Bronchial epithelial cell (primary cell): Measurements from ENCODE around the gene NOTUM. TPM values are rescaled to one million over a fixed set of nuclear protein-coding genes. Genes with fewer than 3 reads are reported as not detected.

Experiments used
- DNase-seq: peaks from one replicate; pipeline ENCODE4 v3.0.0-alpha.2; 2010; ENCODE audit warnings: low read depth
- FAIRE-seq: peaks from 2 replicates; lab custom pipeline; 2011; peaks lifted over from hg19 to GRCh38; lab: Jason Lieb, UNC
- H3K27me3 ChIP-seq: 2 replicates; pipeline ENCODE4 v1.5.1; 2011; ENCODE audit warnings: low read length; ENCODE audit not compliant: control insufficient read depth, insufficient read depth
- H3K36me3 ChIP-seq: 2 replicates; pipeline ENCODE4 v1.5.1; 2011; ENCODE audit warnings: low read length; ENCODE audit not compliant: control insufficient read depth, insufficient read depth
- H3K4me3 ChIP-seq: 2 replicates; pipeline ENCODE4 v1.5.1; 2011; ENCODE audit warnings: mild to moderate bottlenecking, low read depth, low read length, control low read depth
- total RNA-seq: library from RNA; depleted of rRNA; stranded (reverse); fragments of >200 nt; gene quantifications from 2 replicates; pipeline ENCODE4 v1.2.1, GENCODE V29; 2014
- TF ChIP-seq, protein P1 (sequence below): IDR thresholded peaks from 2 replicates; pipeline ENCODE4 v1.5.1; 2011; ENCODE audit warnings: mild to moderate bottlenecking, moderate library complexity, low read length, control low read depth, inconsistent platforms; ENCODE audit not compliant: insufficient read depth, severe bottlenecking

Gene NOTUM
- total RNA-seq, 1 donor from 2014 or later = not detected

DNA sequence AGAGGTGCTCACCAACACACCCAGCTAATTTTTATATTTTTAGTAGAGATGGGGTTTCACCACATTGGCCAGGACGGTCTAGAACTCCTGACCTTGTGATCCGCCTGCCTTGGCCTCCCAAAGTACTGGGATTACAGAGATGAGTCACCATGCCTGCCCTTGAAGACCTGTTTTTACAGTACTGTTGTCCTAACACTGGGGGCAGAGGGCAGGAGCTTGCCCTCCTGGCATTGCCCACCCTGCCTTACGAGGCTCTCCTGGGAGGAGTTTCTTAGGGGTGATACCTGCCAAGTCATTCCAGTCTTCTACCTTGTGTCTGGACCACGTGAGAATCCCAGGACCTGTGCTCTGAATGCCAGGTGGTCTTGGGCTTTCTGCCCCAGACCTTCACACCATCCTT is 19.1 kb upstream of the NOTUM start:
- no peak for FAIRE-seq

DNA sequence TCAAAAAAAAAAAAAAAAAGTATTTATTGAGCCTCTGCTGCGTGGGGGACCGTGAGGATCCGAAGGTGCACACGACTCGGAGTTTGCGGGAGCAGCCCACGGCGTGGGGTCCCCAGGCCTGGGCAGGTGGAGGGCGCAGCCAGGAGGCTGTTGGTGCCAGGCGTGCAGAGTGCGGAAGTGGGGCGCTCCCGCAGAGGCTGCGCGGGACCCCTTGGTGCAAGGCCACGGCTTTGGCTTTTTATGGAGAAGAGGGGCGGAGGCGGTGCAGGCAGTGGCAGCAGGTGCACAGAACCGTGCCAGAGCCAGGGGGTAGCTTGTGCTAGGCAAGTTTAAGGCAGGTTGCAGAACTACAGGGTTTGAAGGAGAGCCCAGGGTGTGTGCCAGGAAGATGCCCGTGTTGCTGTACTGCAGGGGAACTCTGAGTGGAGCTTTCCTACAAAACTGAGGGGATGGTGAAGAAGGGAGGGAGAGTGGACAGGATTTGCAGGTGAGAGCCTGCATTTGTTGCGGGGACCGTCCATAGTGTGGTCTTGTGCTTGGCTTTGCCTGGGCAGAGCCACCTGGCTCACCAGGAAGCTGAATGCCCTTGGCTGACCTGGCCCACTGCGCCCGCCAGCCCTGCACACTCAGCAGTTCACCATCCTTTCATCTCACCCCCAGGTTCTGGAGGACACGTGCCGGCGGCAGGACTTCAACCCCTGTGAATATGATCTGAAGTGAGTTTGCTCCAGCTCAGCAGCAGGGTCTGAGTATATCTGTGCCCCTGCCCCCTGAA is 17.7 kb upstream of the NOTUM start:
- TF ChIP-seq, protein P1, sequence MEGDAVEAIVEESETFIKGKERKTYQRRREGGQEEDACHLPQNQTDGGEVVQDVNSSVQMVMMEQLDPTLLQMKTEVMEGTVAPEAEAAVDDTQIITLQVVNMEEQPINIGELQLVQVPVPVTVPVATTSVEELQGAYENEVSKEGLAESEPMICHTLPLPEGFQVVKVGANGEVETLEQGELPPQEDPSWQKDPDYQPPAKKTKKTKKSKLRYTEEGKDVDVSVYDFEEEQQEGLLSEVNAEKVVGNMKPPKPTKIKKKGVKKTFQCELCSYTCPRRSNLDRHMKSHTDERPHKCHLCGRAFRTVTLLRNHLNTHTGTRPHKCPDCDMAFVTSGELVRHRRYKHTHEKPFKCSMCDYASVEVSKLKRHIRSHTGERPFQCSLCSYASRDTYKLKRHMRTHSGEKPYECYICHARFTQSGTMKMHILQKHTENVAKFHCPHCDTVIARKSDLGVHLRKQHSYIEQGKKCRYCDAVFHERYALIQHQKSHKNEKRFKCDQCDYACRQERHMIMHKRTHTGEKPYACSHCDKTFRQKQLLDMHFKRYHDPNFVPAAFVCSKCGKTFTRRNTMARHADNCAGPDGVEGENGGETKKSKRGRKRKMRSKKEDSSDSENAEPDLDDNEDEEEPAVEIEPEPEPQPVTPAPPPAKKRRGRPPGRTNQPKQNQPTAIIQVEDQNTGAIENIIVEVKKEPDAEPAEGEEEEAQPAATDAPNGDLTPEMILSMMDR = no peak
- DNase-seq = no peak
- Histone ChIP-seq H3K27me3 (no peaks in the 10 kb centered on the region), H3K36me3 (no peaks in the 10 kb centered on the region), H3K4me3 (no peak overlapping the region)
- no peak for FAIRE-seq

More for the DNA sequence above, 19.1 kb upstream of the NOTUM start:
- no peak for DNase-seq
- no peak overlapping the region for H3K4me3 ChIP-seq
- no peaks in the 10 kb centered on the region for H3K27me3 ChIP-seq
- TF ChIP-seq, protein P1 = no peak
- peaks cover 1% of the 10 kb centered on the region for H3K36me3 ChIP-seq

DNA sequence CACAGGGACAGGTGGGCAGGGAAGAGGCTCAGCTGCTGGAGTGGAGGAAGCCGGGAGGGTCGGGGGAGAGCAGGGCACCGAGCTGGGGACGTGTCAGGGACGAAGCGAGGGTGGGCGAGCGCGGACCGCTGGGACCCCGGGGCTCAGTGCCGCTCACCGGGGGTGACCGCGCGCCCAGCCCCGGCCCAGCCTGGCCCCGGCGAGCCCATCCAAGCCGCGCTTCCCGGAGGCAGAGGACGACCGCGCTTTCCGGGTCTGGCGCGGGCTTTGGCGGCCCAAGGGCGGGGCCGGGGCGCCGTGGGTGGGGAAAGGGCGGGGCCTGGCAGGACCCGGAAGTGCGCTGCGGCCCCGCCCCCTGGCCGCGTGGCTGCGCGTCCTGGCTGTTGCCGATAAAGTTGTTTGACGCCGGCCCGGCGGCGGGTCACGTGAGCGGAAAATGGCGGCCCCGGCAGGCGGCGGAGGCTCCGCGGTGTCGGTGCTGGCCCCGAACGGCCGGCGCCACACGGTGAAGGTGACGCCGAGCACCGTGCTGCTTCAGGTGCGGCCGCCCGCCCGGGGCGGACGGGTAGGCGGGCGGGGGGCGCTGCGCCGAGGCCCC is 16.3 kb upstream of the NOTUM start, which contains the start of gene ASPSCR1:
TSS of gene ASPSCR1 (plus strand) at position 419 of the 598 bp plus-strand sequence. CDS start at position 437, 18 bp downstream.
- no peak for FAIRE-seq
- no peaks in the 10 kb centered on the region for H3K27me3 ChIP-seq
- H3K4me3 ChIP-seq = peak within 1 kb of the TSS; percentile 78
- DNase-seq = peak; percentile 63
- H3K36me3 ChIP-seq = no peaks in the 10 kb centered on the region
- TF ChIP-seq, protein P1 = no peak

DNA sequence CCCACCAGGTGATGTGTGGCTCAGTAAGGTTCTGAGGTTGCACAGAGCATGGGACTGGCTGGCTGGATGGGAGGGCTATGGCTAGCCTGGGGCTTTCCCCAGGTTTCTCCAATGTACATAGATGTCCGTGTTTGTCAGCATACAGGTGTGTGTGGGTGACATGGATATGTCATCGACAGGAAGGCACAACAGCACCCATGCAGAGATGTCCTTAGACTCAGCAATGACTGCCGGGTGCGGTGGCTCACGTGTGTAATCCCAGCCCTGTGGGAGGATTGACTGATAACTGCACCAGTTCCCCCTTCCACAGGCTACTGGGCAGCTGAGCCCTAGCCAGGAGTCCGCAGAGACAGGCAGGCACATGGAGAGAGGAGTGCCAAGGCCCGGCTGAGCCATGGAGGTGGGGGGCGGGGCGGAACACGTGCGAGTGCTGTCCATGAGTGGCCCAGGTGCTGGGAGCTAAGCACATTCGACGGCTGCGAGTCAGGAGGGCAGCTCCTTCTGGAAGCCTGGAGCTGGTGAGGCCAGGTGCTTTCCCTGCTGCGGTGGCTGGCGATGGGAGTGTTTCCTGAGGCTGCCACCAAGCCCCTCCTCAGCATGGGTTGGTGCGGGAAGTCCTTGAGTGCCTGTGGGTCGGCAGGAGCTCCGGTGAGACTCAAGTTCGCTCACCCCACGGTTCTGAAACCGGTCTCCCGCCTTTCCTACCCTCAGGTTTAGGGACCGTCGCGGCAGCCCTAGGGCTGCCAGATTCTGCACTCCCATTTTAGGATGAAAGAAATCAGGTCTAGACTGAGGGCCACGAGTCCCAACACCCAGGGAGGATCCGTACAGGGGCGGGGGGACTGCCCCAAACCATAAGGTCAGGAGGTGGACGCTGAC is 15.6 kb upstream of the NOTUM start:
- DNase-seq = peak; percentile 13
- Histone ChIP-seq H3K27me3 (no peaks in the 10 kb centered on the region), H3K36me3 (no peaks in the 10 kb centered on the region), H3K4me3 (peak overlapping the region; percentile 78)
- no peak for FAIRE-seq
- TF ChIP-seq, protein P1 = no peak

DNA sequence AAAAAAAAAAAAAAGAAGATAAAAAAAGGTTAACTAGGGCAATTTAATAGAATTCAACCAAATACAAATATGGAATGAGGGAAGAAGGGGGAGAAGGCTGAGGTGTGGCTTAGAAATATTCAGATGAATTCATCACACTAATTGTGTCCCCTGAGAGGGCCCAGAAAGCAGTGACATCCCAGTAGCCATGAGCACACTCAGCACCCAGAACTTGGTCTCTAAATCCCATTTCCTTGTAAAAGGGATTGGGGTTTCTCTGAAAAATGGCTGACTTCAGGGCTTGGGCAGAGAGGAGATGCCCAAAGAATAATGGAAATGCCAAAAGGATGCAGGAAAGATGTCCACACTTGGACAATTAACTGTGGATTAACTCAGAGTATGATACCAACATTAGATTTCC is 12.4 kb upstream of the NOTUM start:
- no peak overlapping the region for H3K4me3 ChIP-seq
- no peaks in the 10 kb centered on the region for H3K36me3 ChIP-seq
- TF ChIP-seq, protein P1 = no peak
- H3K27me3 ChIP-seq = no peaks in the 10 kb centered on the region
- DNase-seq (no peak), FAIRE-seq (no peak)
